Measurements from ENCODE around the gene ENKD1. TPM values are rescaled to one million over a fixed set of nuclear protein-coding genes. Genes with fewer than 3 reads are reported as not detected.

ENKD1 gene
- total RNA-seq, 3 donors from 2014 or later, result 13.9 to 16.7 (median 14.1) TPM

DNA sequence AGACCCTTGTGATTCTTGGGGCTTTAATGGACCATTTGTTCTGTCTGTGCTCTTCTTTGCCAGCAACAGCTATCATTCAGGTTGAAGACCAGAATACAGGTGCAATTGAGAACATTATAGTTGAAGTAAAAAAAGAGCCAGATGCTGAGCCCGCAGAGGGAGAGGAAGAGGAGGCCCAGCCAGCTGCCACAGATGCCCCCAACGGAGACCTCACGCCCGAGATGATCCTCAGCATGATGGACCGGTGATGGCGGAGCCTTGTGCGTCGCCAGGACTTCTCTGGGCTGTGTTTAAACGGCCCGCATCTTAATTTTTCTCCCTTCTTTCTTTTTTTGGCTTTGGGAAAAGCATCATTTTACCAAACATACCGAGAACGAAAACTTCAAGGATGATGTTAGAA lies 28.9 kb downstream of the ENKD1 start:
- Mint-ChIP-seq H3K9me3 (no peaks in the 10 kb centered on the region), H3K4me3 (no peak overlapping the region), H3K4me1 (ENCODE audit: low read depth) (no peaks in the 10 kb centered on the region), H3K27me3 (ENCODE audit: low read depth) (no peaks in the 10 kb centered on the region), H3K36me3 (ENCODE audit: insufficient read depth) (peaks cover 14% of the 10 kb centered on the region)
- DNase-seq, result no peak
- ATAC-seq, result no peak

DNA sequence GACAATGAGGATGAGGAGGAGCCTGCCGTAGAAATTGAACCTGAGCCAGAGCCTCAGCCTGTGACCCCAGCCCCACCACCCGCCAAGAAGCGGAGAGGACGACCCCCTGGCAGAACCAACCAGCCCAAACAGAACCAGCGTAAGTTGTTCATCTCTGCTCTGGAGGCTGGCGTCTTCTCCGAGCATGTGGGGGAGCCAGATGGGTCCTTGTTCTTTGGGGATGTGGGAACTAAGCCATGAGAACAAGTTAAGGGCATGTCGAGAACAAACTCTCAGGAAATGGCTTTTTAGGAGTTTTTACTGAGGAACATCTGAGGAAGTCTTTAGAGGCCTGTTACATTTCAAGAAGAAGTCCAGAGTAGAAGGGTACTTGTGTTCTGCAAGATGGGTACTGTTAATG lies 29.8 kb downstream of the ENKD1 start:
- no peaks in the 10 kb centered on the region for H3K9me3 Mint-ChIP-seq
- H3K4me1 Mint-ChIP-seq (ENCODE audit: low read depth), result no peaks in the 10 kb centered on the region
- peaks cover 16% of the 10 kb centered on the region for H3K36me3 Mint-ChIP-seq (ENCODE audit: insufficient read depth)
- DNase-seq (no peak), ATAC-seq (no peak)
- no peaks in the 10 kb centered on the region for H3K27me3 Mint-ChIP-seq (ENCODE audit: low read depth)
- no peak overlapping the region for H3K4me3 Mint-ChIP-seq

DNA sequence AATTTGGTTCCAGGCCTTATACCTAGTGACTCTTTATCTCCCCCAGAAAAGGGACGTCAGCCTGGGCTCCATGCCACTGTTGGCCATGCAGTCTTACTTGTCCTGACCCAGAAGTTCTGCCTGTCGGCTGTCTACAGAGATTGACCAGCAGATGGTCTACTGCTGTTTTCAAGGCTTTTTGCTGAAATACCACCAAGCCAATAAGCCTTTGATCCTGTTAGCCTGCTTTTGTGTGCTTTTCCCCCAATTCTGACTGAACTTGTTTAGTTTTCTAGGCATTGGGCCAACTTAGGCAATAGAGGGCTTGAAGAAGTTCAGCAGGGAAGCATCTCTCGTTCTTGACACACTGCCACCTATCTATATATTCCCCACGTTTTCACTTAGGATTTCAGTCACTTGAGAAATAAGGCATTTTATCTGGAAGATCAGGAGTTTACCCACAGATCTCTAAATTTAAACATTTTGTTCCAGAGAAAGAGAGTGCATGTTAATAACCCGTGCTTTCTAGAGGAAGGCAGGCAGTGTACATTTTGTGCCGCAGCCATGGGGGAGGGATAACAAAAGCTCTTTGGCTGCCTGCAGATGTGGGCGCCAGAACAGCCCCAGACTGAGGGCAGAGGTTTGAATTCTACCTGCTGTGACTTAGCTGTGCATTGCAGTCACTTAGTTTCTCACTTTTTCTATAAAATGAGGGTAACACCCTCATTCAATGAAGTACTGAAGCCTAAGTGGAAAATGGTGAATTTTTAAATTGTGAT lies 34.0 kb downstream of the ENKD1 start:
- ATAC-seq, result no peak
- H3K27me3 Mint-ChIP-seq (ENCODE audit: low read depth), result no peaks in the 10 kb centered on the region
- DNase-seq, result no peak
- H3K4me3 Mint-ChIP-seq, result no peak overlapping the region
- peaks cover 27% of the 10 kb centered on the region for H3K36me3 Mint-ChIP-seq (ENCODE audit: insufficient read depth)
- H3K4me1 Mint-ChIP-seq (ENCODE audit: low read depth), result no peaks in the 10 kb centered on the region
- H3K9me3 Mint-ChIP-seq, result no peaks in the 10 kb centered on the region

DNA sequence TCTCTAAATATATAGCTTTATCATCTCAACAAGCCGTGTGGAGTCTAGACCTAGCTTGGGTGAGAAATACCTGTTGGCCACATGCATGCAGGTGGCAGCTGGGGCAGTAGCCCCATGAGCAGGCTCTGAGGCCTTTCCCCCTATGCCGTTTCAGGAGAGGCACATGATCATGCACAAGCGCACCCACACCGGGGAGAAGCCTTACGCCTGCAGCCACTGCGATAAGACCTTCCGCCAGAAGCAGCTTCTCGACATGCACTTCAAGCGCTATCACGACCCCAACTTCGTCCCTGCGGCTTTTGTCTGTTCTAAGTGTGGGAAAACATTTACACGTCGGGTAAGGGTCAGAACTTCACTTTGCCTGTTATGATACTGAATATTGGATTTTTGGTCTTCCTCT lies 38.3 kb downstream of the ENKD1 start:
- DNase-seq (no peak), ATAC-seq (no peak)
- peaks cover 31% of the 10 kb centered on the region for H3K36me3 Mint-ChIP-seq (ENCODE audit: insufficient read depth)
- H3K4me1 Mint-ChIP-seq (ENCODE audit: low read depth), result no peaks in the 10 kb centered on the region
- no peaks in the 10 kb centered on the region for H3K27me3 Mint-ChIP-seq (ENCODE audit: low read depth)
- H3K9me3 Mint-ChIP-seq, result no peaks in the 10 kb centered on the region
- no peak overlapping the region for H3K4me3 Mint-ChIP-seq

DNA sequence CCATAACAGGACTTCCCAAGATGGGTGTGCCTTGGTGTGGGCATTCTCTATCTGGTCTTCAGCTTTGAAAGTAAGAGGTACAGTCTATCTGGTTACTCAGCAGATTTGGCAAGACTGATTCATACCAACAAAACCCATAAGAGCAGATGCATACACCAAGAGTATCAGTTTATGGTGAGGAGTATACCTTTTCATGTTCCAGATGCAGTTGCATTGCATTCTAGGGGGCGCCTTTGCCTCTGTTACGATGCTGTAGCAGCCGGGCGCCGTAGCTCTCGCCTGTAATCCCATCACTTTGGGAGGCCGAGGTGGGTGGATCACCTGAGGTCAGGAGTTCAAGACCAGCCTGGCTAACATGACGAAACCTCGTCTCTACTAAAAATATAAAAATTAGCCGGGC lies 52.7 kb downstream of the ENKD1 start:
- no peaks in the 10 kb centered on the region for H3K4me1 Mint-ChIP-seq (ENCODE audit: low read depth)
- H3K27me3 Mint-ChIP-seq (ENCODE audit: low read depth), result no peaks in the 10 kb centered on the region
- no peak for DNase-seq
- ATAC-seq, result no peak
- H3K36me3 Mint-ChIP-seq (ENCODE audit: insufficient read depth), result peaks cover 24% of the 10 kb centered on the region
- no peak overlapping the region for H3K4me3 Mint-ChIP-seq
- no peaks in the 10 kb centered on the region for H3K9me3 Mint-ChIP-seq

Other genes with a start within 250 kb of the ENKD1 start
- 1 to 10 TPM; 3.9 to 6.1 (median 5.2) TPM for gene HSD11B2, start 235.6 kb downstream of the ENKD1 start, total RNA-seq
- 10 to 100 TPM; 36.0 to 49.1 (median 44.5) TPM for gene ATP6V0D1, start 185.6 kb downstream of the ENKD1 start, total RNA-seq
- not detected for gene AGRP, start 183.2 kb downstream of the ENKD1 start, total RNA-seq
- 10 to 100 TPM; 17.9 to 26.2 (median 18.0) TPM for gene RIPOR1, start 137.9 kb downstream of the ENKD1 start, total RNA-seq
- gene CTCF, start 104.2 kb downstream of the ENKD1 start, total RNA-seq, result 10 to 100 TPM; 53.7 to 59.3 (median 54.0) TPM
- 100 to 1,000 TPM; 204 to 221 (median 207) TPM for gene CARMIL2, start 21.6 kb downstream of the ENKD1 start, total RNA-seq
- 10 to 100 TPM; 87.5 to 89.7 (median 89.4) TPM for gene ACD, start 6.5 kb downstream of the ENKD1 start, total RNA-seq
- gene PARD6A, start 5.8 kb downstream of the ENKD1 start, total RNA-seq, result 10 to 100 TPM; 12.0 to 12.5 (median 12.5) TPM
- gene C16orf86, start 64 bp upstream of the ENKD1 start, total RNA-seq, result under 1 TPM; 0.35 to 0.63 (median 0.46) TPM
- gene GFOD2, start 52.6 kb upstream of the ENKD1 start, total RNA-seq, result 10 to 100 TPM; 17.3 to 22.0 (median 20.2) TPM
- gene RANBP10, start 139.8 kb upstream of the ENKD1 start, total RNA-seq, result 10 to 100 TPM; 17.2 to 17.9 (median 17.8) TPM
- 1 to 10 TPM in 2 of 3 donors, under 1 TPM in 1; 0.79 to 1.4 (median 1.3) TPM for gene TSNAXIP1, start 140.1 kb upstream of the ENKD1 start, total RNA-seq
- 10 to 100 TPM; 42.1 to 51.4 (median 43.1) TPM for gene THAP11, start 175.6 kb upstream of the ENKD1 start, total RNA-seq
- gene NUTF2, start 180.2 kb upstream of the ENKD1 start, total RNA-seq, result 100 to 1,000 TPM; 170 to 182 (median 182) TPM
- gene CENPT, start 180.9 kb upstream of the ENKD1 start, total RNA-seq, result 10 to 100 TPM; 40.4 to 52.0 (median 46.3) TPM
- 100 to 1,000 TPM; 114 to 124 (median 120) TPM for gene EDC4, start 206.3 kb upstream of the ENKD1 start, total RNA-seq
- gene NRN1L, start 218.1 kb upstream of the ENKD1 start, total RNA-seq, result not detected
- 10 to 100 TPM; 10.4 to 14.6 (median 10.9) TPM for gene PSKH1, start 226.5 kb upstream of the ENKD1 start, total RNA-seq